A673 (cell line): ENCODE results near the gene GBA2. TPM values are rescaled to one million over a fixed set of nuclear protein-coding genes. Genes with fewer than 3 reads are reported as not detected.

ENCODE experiments used
- Bru-seq: library from RNA; stranded (reverse); fragments of 400-500 nt; gene quantifications from one replicate; lab custom pipeline; 2021; lab: Mats Ljungman, UMichigan
- BruChase-seq, 2 experiments: library from RNA; stranded (reverse); fragments of 400-500 nt; gene quantifications; one replicate each; lab custom pipeline; 2021; lab: Mats Ljungman, UMichigan
- BruUV-seq: library from RNA; stranded (reverse); fragments of 400-500 nt; replicated peaks from 2 replicates; lab custom pipeline; 2021; lab: Mats Ljungman, UMichigan
- CTCF ChIA-PET: fragments of 300-600 bp; sonication (Branson Sonifier 250); formaldehyde crosslinking; loops from one replicate; lab custom pipeline; 2022; ENCODE audit warnings: antibody characterized with exemption; lab: Charles Lee
- POLR2A ChIA-PET: fragments of 300-600 bp; sonication (Branson Sonifier 250); formaldehyde crosslinking; loops from one replicate; lab custom pipeline; 2022; ENCODE audit warnings: antibody characterized with exemption; ENCODE audit not compliant: low non-redundant PET; lab: Charles Lee
- DNase-seq: peaks from one replicate; pipeline ENCODE4 v3.0.0-alpha.2; 2015; ENCODE audit warnings: low spot score
- H3K27ac ChIP-seq: fragments of 200-600 bp; sonication (generic); 2 replicates; pipeline ENCODE4 v1.5.1; 2016; ENCODE audit warnings: mixed run types, low read depth, mild to moderate bottlenecking, mixed read lengths, antibody characterized with exemption, low read length; ENCODE audit not compliant: poor library complexity, severe bottlenecking
- H3K27me3 ChIP-seq: fragments of 200-600 bp; sonication (generic); replicated peaks from 2 replicates; pipeline ENCODE4 v1.6.1; 2017; ENCODE audit warnings: mixed run types, low read depth, mild to moderate bottlenecking, mixed read lengths, antibody characterized with exemption, low read length; ENCODE audit not compliant: insufficient read depth, poor library complexity
- H3K36me3 ChIP-seq: fragments of 200-600 bp; sonication (generic); 2 replicates; pipeline ENCODE4 v1.6.1; 2016; ENCODE audit warnings: mixed run types, mild to moderate bottlenecking, mixed read lengths, antibody characterized with exemption, low read length; ENCODE audit not compliant: insufficient read depth, poor library complexity, severe bottlenecking
- H3K4me1 ChIP-seq: fragments of 200-600 bp; sonication (generic); 2 replicates; pipeline ENCODE4 v1.6.1; 2017; ENCODE audit warnings: mixed run types, mild to moderate bottlenecking, mixed read lengths, antibody characterized with exemption, low read length; ENCODE audit not compliant: insufficient read depth, poor library complexity, severe bottlenecking
- H3K4me3 ChIP-seq: fragments of 200-600 bp; sonication (generic); 2 replicates; pipeline ENCODE4 v1.5.1; 2016; ENCODE audit warnings: low read depth, mixed run types, mild to moderate bottlenecking, mixed read lengths, low read length; ENCODE audit not compliant: poor library complexity, severe bottlenecking
- H3K9me3 ChIP-seq: fragments of 200-600 bp; sonication (generic); 2 replicates; pipeline ENCODE4 v1.6.1; 2016; ENCODE audit warnings: mixed run types, low read depth, mild to moderate bottlenecking, mixed read lengths, antibody characterized with exemption, low read length; ENCODE audit not compliant: poor library complexity, severe bottlenecking
- CTCF ChIP-seq: fragments of 300-800, 200-600 bp; sonication (generic); conservative IDR thresholded peaks from 2 replicates; pipeline ENCODE4 v1.5.1; 2017; ENCODE audit warnings: low read depth, mild to moderate bottlenecking, antibody characterized with exemption, low read length, moderate library complexity, mixed read lengths
- EZH2 ChIP-seq: fragments of 200-600 bp; sonication (generic); IDR thresholded peaks from 2 replicates; pipeline ENCODE4 v1.6.1; 2017; ENCODE audit warnings: borderline replicate concordance, low read depth, mild to moderate bottlenecking, mixed read lengths, antibody characterized with exemption, low read length; ENCODE audit not compliant: poor library complexity, severe bottlenecking
- intact Hi-C: fragments of 100-400 bp; cut with micrococcal nuclease; formaldehyde crosslinking; loops from one replicate; pipeline ENCODE4 v1.10.0; 2022; ENCODE audit not compliant: unreplicated experiment
- long read RNA-seq: library from polyadenylated mRNA; stranded (forward); transcript quantifications from one replicate; pipeline ENCODE4 v2.0.0, GENCODE V29; 2022
- total RNA-seq: library from RNA; stranded (reverse); gene quantifications from 2 replicates; pipeline ENCODE4 v1.2.3, GENCODE V29; 2021

The GBA2 gene
- total RNA-seq: 67.6 and 70.5 TPM in 2 replicates
- percentile 70 among the genes with signal in this experiment for Bru-seq, nascent RNA
- BruChase-seq, experiment 1, labeled RNA remaining after a 2-hour chase: percentile 78 among the genes with signal in this experiment
- BruChase-seq, experiment 2, labeled RNA remaining after a 6-hour chase: percentile 81 among the genes with signal in this experiment
- long read RNA-seq, transcript GBA2-203 (17 exons, 3,611 nt): major isoform, 38 of 106 reads
- long read RNA-seq, transcript GBA2-208 (3 exons, 836 nt): minor isoform, 5 of 106 reads
- long read RNA-seq, partial matches to known transcripts: 11 of 106 reads
- long read RNA-seq, other reads (novel, unspliced or antisense): 50 of 106 reads

- Histone ChIP-seq H3K9me3 (no peaks in the 10 kb centered on the region), H3K4me3 (peak within 1 kb of the TSS; percentile 96), H3K4me1 (peaks cover 21% of the 10 kb centered on the region), H3K27ac (peak within 1 kb of the TSS; percentile 81), H3K36me3 (peaks cover 18% of the 10 kb centered on the region), H3K27me3 (no peaks in the 10 kb centered on the region)
- DNase-seq: peak; percentile 65
- ChIA-PET POLR2A (interaction anchor here (0.6 to 0.8 kb wide), 2 partner anchors 14 to 16 kb away, joined by 5 to 8 read pairs; partner anchors contain the start of genes CREB3 and TLN1), CTCF (interaction anchor here (0.6 kb wide), 1 partner anchor 57 kb away, joined by 3 read pairs; no protein-coding TSS in a partner anchor)
- no TSS peak for BruUV-seq
- intact Hi-C loops: no loop called here
- TF ChIP-seq EZH2 (no peak), CTCF (no peak)
These were observed at the start of gene GBA2, which contains the start of gene RGP1 for GRCh38 chr9:35748858-35749514. Gene GBA2, minus strand, starts transcription at chr9:35749228. Its CDS starts 524 bp downstream, at chr9:35748704. Gene RGP1, plus strand, starts transcription at chr9:35749287. Its CDS starts 469 bp downstream, at chr9:35749756.

GRCh38 chr9:35797311-35798109, 48.5 kb upstream of the GBA2 start:
- BruUV-seq: no TSS peak

More at GRCh38 chr9:35797311-35798109, 48.5 kb upstream of the GBA2 start:
- Histone ChIP-seq H3K27me3 (no peaks in the 10 kb centered on the region), H3K27ac (no peak overlapping the region), H3K36me3 (peaks cover 4% of the 10 kb centered on the region), H3K9me3 (no peaks in the 10 kb centered on the region), H3K4me3 (no peak overlapping the region), H3K4me1 (no peaks in the 10 kb centered on the region)
- TF ChIP-seq EZH2: no peak
- no peak for TF ChIP-seq CTCF
- no peak for DNase-seq
- intact Hi-C loops: loop anchor here (10.0 kb wide), 1 partner anchor 227 kb away; no protein-coding TSS in a partner anchor
- ChIA-PET CTCF (no interaction called here), POLR2A (no interaction called here)
